H9 (cell line): ENCODE results near the gene HLTF. TPM values are rescaled to one million over a fixed set of nuclear protein-coding genes. Genes with fewer than 3 reads are reported as not detected.

Experiments
- DNase-seq: peaks from one replicate; pipeline ENCODE4 v3.0.0-alpha.2; 2017
- H2AFZ ChIP-seq: one replicate; pipeline ENCODE4 v1.6.1; 2013; ENCODE audit warnings: mild to moderate bottlenecking, low read length, control low read depth, moderate library complexity
- H2AK5ac ChIP-seq: 2 replicates; pipeline ENCODE4 v1.6.1; 2013; ENCODE audit warnings: low read length, control low read depth, mixed read lengths; ENCODE audit not compliant: insufficient read length
- H2BK120ac ChIP-seq: one replicate; pipeline ENCODE4 v1.6.1; 2013; ENCODE audit warnings: low read depth, mild to moderate bottlenecking, low read length, control low read depth, inconsistent platforms; ENCODE audit not compliant: poor library complexity, severe bottlenecking
- H2BK12ac ChIP-seq: 2 replicates; pipeline ENCODE4 v1.6.1; 2013; ENCODE audit warnings: low read length, control low read depth, mixed read lengths, low read depth; ENCODE audit not compliant: insufficient read length
- H2BK15ac ChIP-seq: 2 replicates; pipeline ENCODE4 v1.6.1; 2013; ENCODE audit warnings: low read depth, low read length, control low read depth
- H2BK20ac ChIP-seq: one replicate; pipeline ENCODE4 v1.6.1; 2013; ENCODE audit warnings: low read depth, mild to moderate bottlenecking, low read length, control low read depth, inconsistent platforms; ENCODE audit not compliant: poor library complexity, severe bottlenecking
- H2BK5ac ChIP-seq: 2 replicates; pipeline ENCODE4 v1.6.1; 2013; ENCODE audit warnings: low read length, control low read depth, mixed read lengths; ENCODE audit not compliant: insufficient read length
- H3K14ac ChIP-seq: 2 replicates; pipeline ENCODE4 v1.6.1; 2013; ENCODE audit warnings: low read length, control low read depth; ENCODE audit not compliant: insufficient read depth
- H3K18ac ChIP-seq: 2 replicates; pipeline ENCODE4 v1.6.1; 2013; ENCODE audit warnings: low read depth, mild to moderate bottlenecking, mixed read lengths, low read length, control low read depth; ENCODE audit not compliant: insufficient read length
- H3K23ac ChIP-seq: 2 replicates; pipeline ENCODE4 v1.6.1; 2013; ENCODE audit warnings: low read length, control low read depth, mixed read lengths, low read depth; ENCODE audit not compliant: insufficient read length
- H3K23me2 ChIP-seq: 2 replicates; pipeline ENCODE4 v1.6.1; 2013; ENCODE audit warnings: low read depth, mild to moderate bottlenecking, mixed read lengths, low read length, control low read depth; ENCODE audit not compliant: insufficient read length, poor library complexity, severe bottlenecking
- H3K27ac ChIP-seq: 2 replicates; pipeline ENCODE4 v1.5.1; 2013; ENCODE audit warnings: low read length, control low read depth, mixed read lengths, low read depth; ENCODE audit not compliant: insufficient read length
- H3K27me3 ChIP-seq: 2 replicates; pipeline ENCODE4 v1.6.1; 2013; ENCODE audit warnings: low read length, control low read depth, inconsistent platforms; ENCODE audit not compliant: insufficient read depth
- H3K4ac ChIP-seq: 2 replicates; pipeline ENCODE4 v1.6.1; 2013; ENCODE audit warnings: low read depth, mild to moderate bottlenecking, control low read depth, inconsistent platforms, low read length, moderate library complexity
- H3K4me1 ChIP-seq: 2 replicates; pipeline ENCODE4 v1.6.1; 2013; ENCODE audit warnings: low read length, control low read depth, inconsistent platforms; ENCODE audit not compliant: insufficient read depth
- H3K4me2 ChIP-seq: 2 replicates; pipeline ENCODE4 v1.6.1; 2013; ENCODE audit warnings: low read length, control low read depth, mixed read lengths; ENCODE audit not compliant: insufficient read length, insufficient read depth
- H3K56ac ChIP-seq: 2 replicates; pipeline ENCODE4 v1.6.1; 2013; ENCODE audit warnings: low read depth, mild to moderate bottlenecking, mixed read lengths, low read length, control low read depth; ENCODE audit not compliant: insufficient read length
- H3K79me1 ChIP-seq: 2 replicates; pipeline ENCODE4 v1.6.1; 2013; ENCODE audit warnings: low read depth, mild to moderate bottlenecking, moderate library complexity, low read length, control low read depth, inconsistent platforms; ENCODE audit not compliant: insufficient read depth, poor library complexity, severe bottlenecking
- H3K79me2 ChIP-seq: 2 replicates; pipeline ENCODE4 v1.6.1; 2013; ENCODE audit warnings: low read length, control low read depth, inconsistent platforms; ENCODE audit not compliant: insufficient read depth
- H3K9ac ChIP-seq: 2 replicates; pipeline ENCODE4 v1.6.1; 2013; ENCODE audit warnings: low read length, control low read depth, mixed read lengths; ENCODE audit not compliant: insufficient read length; ENCODE audit errors: extremely low read depth
- H3K9me3 ChIP-seq: one replicate; pipeline ENCODE4 v1.6.1; 2013; ENCODE audit warnings: low read depth, low read length, inconsistent platforms; ENCODE audit not compliant: control insufficient read depth
- H3T11ph ChIP-seq: one replicate; pipeline ENCODE4 v1.6.1; 2013; ENCODE audit warnings: mild to moderate bottlenecking, low read length, control low read depth, inconsistent platforms
- H4K20me1 ChIP-seq: one replicate; pipeline ENCODE4 v1.6.1; 2013; ENCODE audit not compliant: control insufficient read depth, insufficient read length, insufficient read depth
- H4K5ac ChIP-seq: 2 replicates; pipeline ENCODE4 v1.6.1; 2013; ENCODE audit warnings: low read depth, mild to moderate bottlenecking, mixed read lengths, low read length, control low read depth; ENCODE audit not compliant: insufficient read length
- H4K8ac ChIP-seq: replicated peaks from 2 replicates; pipeline ENCODE4 v1.6.1; 2013; ENCODE audit warnings: low read length, control low read depth, mixed read lengths, low read depth; ENCODE audit not compliant: insufficient read length
- H4K91ac ChIP-seq: 2 replicates; pipeline ENCODE4 v1.6.1; 2013; ENCODE audit warnings: low read depth, mild to moderate bottlenecking, moderate library complexity, mixed read lengths, low read length, control low read depth; ENCODE audit not compliant: insufficient read length
- H3K27ac Mint-ChIP-seq, 3 experiments: 2 replicates in 2 of 3; 3 replicates in 1 of 3; pipeline ENCODE4 v1.8.0; 2020 to 2021; ENCODE audit warnings: mixed read lengths in 3 of 3, mild to moderate bottlenecking in 1 of 3, moderate library complexity in 1 of 3
- H3K27me3 Mint-ChIP-seq: 2 replicates; pipeline ENCODE4 v1.8.0; 2021; ENCODE audit warnings: low read depth, mild to moderate bottlenecking, moderate library complexity, mixed read lengths
- H3K36me3 Mint-ChIP-seq, 3 experiments: 2 replicates in 2 of 3; 3 replicates in 1 of 3; pipeline ENCODE4 v1.8.0; 2020 to 2021; ENCODE audit warnings: low read depth in 3 of 3, mixed read lengths in 3 of 3; ENCODE audit not compliant: insufficient read depth in 1 of 3
- H3K4me1 Mint-ChIP-seq, 2 experiments: 2 replicates each; pipeline ENCODE4 v1.8.0; 2020; ENCODE audit warnings: mixed read lengths in 2 of 2
- H3K4me3 Mint-ChIP-seq, 2 experiments: 2 replicates in 1 of 2; 3 replicates in 1 of 2; pipeline ENCODE4 v1.8.0; 2020 to 2021; ENCODE audit warnings: mild to moderate bottlenecking in 2 of 2, mixed read lengths in 2 of 2, moderate library complexity in 1 of 2
- H3K9me3 Mint-ChIP-seq, 2 experiments: 2 replicates in 1 of 2; 3 replicates in 1 of 2; pipeline ENCODE4 v1.8.0; 2020; ENCODE audit warnings: mild to moderate bottlenecking in 2 of 2, mixed read lengths in 2 of 2, moderate library complexity in 1 of 2
- WGBS: extraction: QIAGEN DNeasy Blood & Tissue Kit; methylation state at CpG from one replicate; pipeline ENCODE4 v1.1.7; 2013; ENCODE audit warnings: missing lambda C conversion rate, low lambda C conversion rate, mixed read lengths; ENCODE audit not compliant: insufficient read length; ENCODE audit errors: extremely low coverage; 5-methylcytosine and 5-hydroxymethylcytosine counted together
- total RNA-seq: library from RNA; stranded (reverse); gene quantifications from 2 replicates; pipeline ENCODE4 v1.2.1, GENCODE V29; 2021
- TF ChIP-seq, protein P1 (sequence below): fragments of 200-600 bp; sonication (generic); conservative IDR thresholded peaks from 3 replicates; pipeline ENCODE4 v1.8.0; 2021; ENCODE audit warnings: antibody characterized with exemption, mild to moderate bottlenecking

Gene HLTF
- total RNA-seq, 1 experiment from 2014 or later = 41.5 TPM

DNA sequence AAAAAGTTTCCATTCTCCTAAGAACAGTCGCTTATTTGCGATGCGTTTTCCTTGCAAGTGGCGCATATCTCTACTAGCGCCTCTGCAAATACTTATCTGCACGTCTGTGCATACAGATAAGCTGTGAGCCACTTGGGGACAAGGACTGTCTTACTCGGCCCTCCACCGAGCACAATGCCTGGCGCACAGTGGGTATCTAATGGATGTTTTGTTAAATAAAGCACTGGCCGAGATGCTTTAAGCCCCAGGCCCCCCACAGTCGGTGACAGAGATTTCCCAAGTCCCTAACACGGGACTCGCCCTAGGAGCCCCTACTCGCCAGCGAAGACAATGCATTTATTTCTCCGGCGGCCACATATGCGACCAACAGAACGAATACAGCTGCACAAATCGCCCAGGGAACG, 503 bp downstream of the HLTF start:
- peak; percentile 55 for DNase-seq
- no peaks in the 10 kb centered on the region for H3K9me3 ChIP-seq
- Mint-ChIP-seq H3K36me3 (peaks cover 16 to 37% (median 18%) of the 10 kb centered on the region in 3 experiments), H3K4me3 (peak overlapping the region; percentile 86 to 91), H3K27ac (peak overlapping the region; percentile 88 to 97 (median 96)), H3K9me3 (peaks cover 0 to 3% of the 10 kb centered on the region in 2 experiments; a peak in 2 of 5 replicates), H3K27me3 (peaks cover 38% of the 10 kb centered on the region), H3K4me1 (peaks cover 12 to 14% of the 10 kb centered on the region in 2 experiments)
- no peak overlapping the region for H4K91ac ChIP-seq
- no CpG with 5 or more reads among the region's 21 CpGs for WGBS
- H2AK5ac ChIP-seq = no peak overlapping the region
- H3K23me2 ChIP-seq = peaks cover 5% of the 10 kb centered on the region
- H3K18ac ChIP-seq = no peak overlapping the region
- peak overlapping the region; percentile 86 for H3K4me2 ChIP-seq
- H3K4me1 ChIP-seq = no peaks in the 10 kb centered on the region; the same call in 1 of the 2 replicates
- no peaks in the 10 kb centered on the region for H4K20me1 ChIP-seq
- H3K14ac ChIP-seq = peak overlapping the region; percentile 73; the same call in 1 of the 2 replicates
- no peak overlapping the region for H2BK20ac ChIP-seq
- peaks cover 3% of the 10 kb centered on the region for H3K79me1 ChIP-seq
- H3K9ac ChIP-seq = peak overlapping the region; percentile 37
- H3K23ac ChIP-seq = no peak overlapping the region
- H2BK15ac ChIP-seq = no peak overlapping the region
- H2BK5ac ChIP-seq = no peak overlapping the region
- H2AFZ ChIP-seq = no peak overlapping the region
- H2BK120ac ChIP-seq = no peak overlapping the region
- H2BK12ac ChIP-seq = no peak overlapping the region
- no peak overlapping the region for H3K56ac ChIP-seq
- no peak overlapping the region for H4K8ac ChIP-seq
- no peak overlapping the region for H3K27ac ChIP-seq
- H3T11ph ChIP-seq = no peak overlapping the region
- H3K79me2 ChIP-seq = no peaks in the 10 kb centered on the region
- no peak overlapping the region for H4K5ac ChIP-seq
- H3K4ac ChIP-seq = no peak overlapping the region
- TF ChIP-seq, protein P1, sequence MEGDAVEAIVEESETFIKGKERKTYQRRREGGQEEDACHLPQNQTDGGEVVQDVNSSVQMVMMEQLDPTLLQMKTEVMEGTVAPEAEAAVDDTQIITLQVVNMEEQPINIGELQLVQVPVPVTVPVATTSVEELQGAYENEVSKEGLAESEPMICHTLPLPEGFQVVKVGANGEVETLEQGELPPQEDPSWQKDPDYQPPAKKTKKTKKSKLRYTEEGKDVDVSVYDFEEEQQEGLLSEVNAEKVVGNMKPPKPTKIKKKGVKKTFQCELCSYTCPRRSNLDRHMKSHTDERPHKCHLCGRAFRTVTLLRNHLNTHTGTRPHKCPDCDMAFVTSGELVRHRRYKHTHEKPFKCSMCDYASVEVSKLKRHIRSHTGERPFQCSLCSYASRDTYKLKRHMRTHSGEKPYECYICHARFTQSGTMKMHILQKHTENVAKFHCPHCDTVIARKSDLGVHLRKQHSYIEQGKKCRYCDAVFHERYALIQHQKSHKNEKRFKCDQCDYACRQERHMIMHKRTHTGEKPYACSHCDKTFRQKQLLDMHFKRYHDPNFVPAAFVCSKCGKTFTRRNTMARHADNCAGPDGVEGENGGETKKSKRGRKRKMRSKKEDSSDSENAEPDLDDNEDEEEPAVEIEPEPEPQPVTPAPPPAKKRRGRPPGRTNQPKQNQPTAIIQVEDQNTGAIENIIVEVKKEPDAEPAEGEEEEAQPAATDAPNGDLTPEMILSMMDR = no peak
- no peaks in the 10 kb centered on the region; the same call in 1 of the 2 replicates for H3K27me3 ChIP-seq
